MCF 10A (cell line): ENCODE results near the gene PNPT1. TPM values are rescaled to one million over a fixed set of nuclear protein-coding genes. Genes with fewer than 3 reads are reported as not detected.
A peak's percentile ranks its signal among the peaks of the same experiment; 100 is the strongest.
"Not testable (repeated sequence)": the region's sequence is repeated elsewhere in the genome, so short reads cannot be mapped to it uniquely, and the experiment has no call there.

Experiments used
- BruUV-seq: library from RNA; stranded (reverse); fragments of 400-500 nt; replicated peaks from 2 replicates; lab custom pipeline; 2021; lab: Mats Ljungman, UMichigan
- CTCF ChIA-PET: fragments of 300-600 bp; sonication (Branson Sonifier 250); formaldehyde crosslinking; extraction: SDS; loops from one replicate; lab custom pipeline; 2021; ENCODE audit warnings: antibody characterized with exemption, inconsistent platforms; lab: Yijun Ruan, JAX
- POLR2A ChIA-PET: fragments of 300-600, 350-650 bp; sonication (Branson Sonifier 250); formaldehyde crosslinking; extraction: SDS; loops from one replicate; lab custom pipeline; 2020; ENCODE audit warnings: antibody characterized with exemption, inconsistent platforms; lab: Yijun Ruan, JAX
- DNase-seq: peaks from one replicate; pipeline ENCODE4 v3.0.0-alpha.2; 2018; ENCODE audit not compliant: unreplicated experiment
- H3K27ac Mint-ChIP-seq: one replicate; pipeline ENCODE4 v1.8.0; 2022; ENCODE audit warnings: mild to moderate bottlenecking, low read depth, mixed read lengths; ENCODE audit not compliant: unreplicated experiment
- H3K27me3 Mint-ChIP-seq: one replicate; pipeline ENCODE4 v1.8.0; 2022; ENCODE audit warnings: mixed read lengths; ENCODE audit not compliant: insufficient read depth, unreplicated experiment
- H3K36me3 Mint-ChIP-seq: one replicate; pipeline ENCODE4 v1.8.0; 2022; ENCODE audit warnings: mild to moderate bottlenecking, moderate library complexity, mixed read lengths; ENCODE audit not compliant: insufficient read depth, unreplicated experiment
- H3K4me1 Mint-ChIP-seq: one replicate; pipeline ENCODE4 v1.8.0; 2022; ENCODE audit warnings: mixed read lengths; ENCODE audit not compliant: insufficient read depth, unreplicated experiment
- H3K4me3 Mint-ChIP-seq: one replicate; pipeline ENCODE4 v1.8.0; 2022; ENCODE audit warnings: mild to moderate bottlenecking, moderate library complexity, mixed read lengths; ENCODE audit not compliant: unreplicated experiment
- H3K9me3 Mint-ChIP-seq: one replicate; pipeline ENCODE4 v1.8.0; 2022; ENCODE audit warnings: mixed read lengths; ENCODE audit not compliant: unreplicated experiment
- intact Hi-C: fragments of 100-400 bp; cut with micrococcal nuclease; formaldehyde crosslinking; loops from 2 replicates; pipeline ENCODE4 v1.14.1; 2022
- total RNA-seq: library from RNA; stranded (reverse); gene quantifications from 2 replicates; pipeline ENCODE4 v1.2.3, GENCODE V29; 2022
- TF ChIP-seq, protein P1 (sequence below): fragments of 200-600 bp; IDR thresholded peaks from one replicate; pipeline ENCODE4 v1.8.0; 2022; ENCODE audit warnings: antibody characterized with exemption, mild to moderate bottlenecking; ENCODE audit not compliant: unreplicated experiment

PNPT1 gene
- total RNA-seq, 1 experiment from 2014 or later, result 56.8 TPM

DNA sequence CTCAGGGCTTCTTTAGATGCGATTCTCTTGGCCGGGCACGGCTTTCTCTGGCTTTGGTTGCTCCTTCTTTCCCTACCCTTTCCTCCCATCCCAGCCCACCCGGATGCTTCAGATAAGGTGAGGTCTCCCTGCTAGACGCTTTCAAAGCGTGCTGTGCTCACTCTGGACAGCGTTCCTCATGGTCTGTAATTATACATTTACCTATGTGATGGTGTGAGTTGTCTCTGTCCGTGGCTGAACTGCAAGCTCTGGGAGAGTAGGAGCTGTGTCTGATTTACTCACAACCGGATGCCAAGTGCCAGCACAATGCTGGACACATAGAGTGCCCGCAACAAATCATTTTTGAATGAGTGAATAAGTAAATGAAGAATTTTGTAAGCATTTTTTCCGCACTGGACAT, 26.8 kb upstream of the PNPT1 start:
- H3K9me3 Mint-ChIP-seq, result no peaks in the 10 kb centered on the region
- CTCF ChIA-PET, result interaction anchor here (0.9 to 6.4 kb wide), 6 partner anchors 12 to 463 kb away, joined by 3 to 92 read pairs (median 36); partner anchors contain the start of gene CCDC85A

DNA sequence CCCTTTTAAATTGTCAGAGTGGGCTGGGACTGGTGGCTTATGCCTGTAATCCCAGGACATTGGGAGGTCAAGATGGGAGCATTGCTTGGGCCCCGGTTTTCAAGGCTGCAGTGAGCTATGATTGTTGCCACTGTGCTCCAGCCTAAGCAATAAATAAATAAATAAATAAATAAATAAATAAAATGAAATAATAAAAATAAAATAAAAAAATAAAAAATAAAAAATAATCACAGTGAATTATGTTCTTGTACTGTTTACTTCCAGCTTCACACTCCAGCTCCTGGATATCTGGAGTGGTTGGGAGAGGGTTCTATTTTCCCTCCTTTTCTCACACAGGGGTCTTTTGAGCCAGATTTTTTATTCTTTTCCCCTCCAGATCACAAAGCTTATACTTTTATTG, 26.2 kb upstream of the PNPT1 start:
- H3K27ac Mint-ChIP-seq, result no peak overlapping the region
- DNase-seq, result no peak
- TF ChIP-seq, protein P1, sequence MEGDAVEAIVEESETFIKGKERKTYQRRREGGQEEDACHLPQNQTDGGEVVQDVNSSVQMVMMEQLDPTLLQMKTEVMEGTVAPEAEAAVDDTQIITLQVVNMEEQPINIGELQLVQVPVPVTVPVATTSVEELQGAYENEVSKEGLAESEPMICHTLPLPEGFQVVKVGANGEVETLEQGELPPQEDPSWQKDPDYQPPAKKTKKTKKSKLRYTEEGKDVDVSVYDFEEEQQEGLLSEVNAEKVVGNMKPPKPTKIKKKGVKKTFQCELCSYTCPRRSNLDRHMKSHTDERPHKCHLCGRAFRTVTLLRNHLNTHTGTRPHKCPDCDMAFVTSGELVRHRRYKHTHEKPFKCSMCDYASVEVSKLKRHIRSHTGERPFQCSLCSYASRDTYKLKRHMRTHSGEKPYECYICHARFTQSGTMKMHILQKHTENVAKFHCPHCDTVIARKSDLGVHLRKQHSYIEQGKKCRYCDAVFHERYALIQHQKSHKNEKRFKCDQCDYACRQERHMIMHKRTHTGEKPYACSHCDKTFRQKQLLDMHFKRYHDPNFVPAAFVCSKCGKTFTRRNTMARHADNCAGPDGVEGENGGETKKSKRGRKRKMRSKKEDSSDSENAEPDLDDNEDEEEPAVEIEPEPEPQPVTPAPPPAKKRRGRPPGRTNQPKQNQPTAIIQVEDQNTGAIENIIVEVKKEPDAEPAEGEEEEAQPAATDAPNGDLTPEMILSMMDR, result no peak
- no TSS peak for BruUV-seq
- intact Hi-C loops, result loop anchor here (10.0 kb wide), 1 partner anchor 145 kb away; no protein-coding TSS in a partner anchor
- ChIA-PET CTCF (interaction anchor here (0.5 to 6.4 kb wide), 14 partner anchors 11 to 464 kb away, joined by 3 to 92 read pairs (median 6); partner anchors contain the start of genes CCDC85A and EFEMP1), POLR2A (interaction anchor here (0.6 to 1.4 kb wide), 4 partner anchors 14 to 203 kb away, joined by 3 to 5 read pairs (median 4); partner anchors contain the start of gene EFEMP1)
- no peaks in the 10 kb centered on the region for H3K36me3 Mint-ChIP-seq
- H3K4me3 Mint-ChIP-seq, result no peak overlapping the region
- no peaks in the 10 kb centered on the region for H3K4me1 Mint-ChIP-seq
- no peaks in the 10 kb centered on the region for H3K27me3 Mint-ChIP-seq
- H3K9me3 Mint-ChIP-seq, result no peaks in the 10 kb centered on the region

More for the DNA sequence above, 26.8 kb upstream of the PNPT1 start:
- POLR2A ChIA-PET, result interaction anchor here (1.0 to 1.4 kb wide), 2 partner anchors 13 to 203 kb away, joined by 3 to 5 read pairs; partner anchors contain the start of gene EFEMP1
- H3K27ac Mint-ChIP-seq, result no peak overlapping the region
- BruUV-seq, result no TSS peak
- H3K27me3 Mint-ChIP-seq, result no peaks in the 10 kb centered on the region
- no peak for DNase-seq
- TF ChIP-seq, protein P1, result no peak
- H3K4me1 Mint-ChIP-seq, result no peaks in the 10 kb centered on the region
- intact Hi-C loops, result no loop called here
- no peaks in the 10 kb centered on the region for H3K36me3 Mint-ChIP-seq
- H3K4me3 Mint-ChIP-seq, result no peak overlapping the region

DNA sequence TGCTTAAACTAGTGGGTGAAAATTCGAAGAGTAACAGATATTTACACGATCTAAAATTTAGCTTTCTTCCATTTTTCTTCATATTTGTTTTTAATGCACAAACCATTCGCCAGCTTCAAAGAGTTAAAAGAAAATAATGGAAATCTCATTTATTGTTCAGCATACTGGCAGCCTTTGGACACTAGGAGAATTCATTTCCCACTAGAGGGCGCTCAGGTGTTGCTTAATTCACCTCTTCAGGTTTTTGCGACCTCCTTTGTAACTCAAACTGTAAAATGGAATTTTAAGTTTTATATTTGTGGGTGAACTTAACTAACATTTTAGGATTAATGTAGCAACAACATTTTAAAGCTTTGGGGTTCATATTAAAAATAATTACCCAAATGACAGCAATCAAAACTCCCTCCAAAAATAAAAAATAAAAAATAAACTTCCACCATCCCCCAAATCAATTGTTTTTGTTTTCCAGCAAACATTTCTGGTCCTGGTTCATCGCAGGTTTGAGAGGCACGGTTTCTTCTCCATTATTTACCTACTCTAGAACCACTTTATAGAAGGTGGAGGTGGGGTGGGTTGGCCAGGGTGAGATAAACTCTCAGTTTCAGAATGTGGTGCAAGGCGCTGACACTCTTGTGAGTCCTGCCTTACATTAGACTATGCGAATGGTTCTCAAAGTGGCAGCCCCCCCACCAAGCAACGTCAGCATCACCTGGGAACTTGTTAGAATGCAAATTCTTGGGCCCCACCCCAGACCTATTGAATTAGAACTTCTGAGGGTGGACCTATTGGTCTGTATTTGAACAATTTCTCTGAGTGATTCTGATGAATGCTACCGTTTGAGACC, 24.7 kb upstream of the PNPT1 start:
- ChIA-PET POLR2A (interaction anchor here (0.6 to 1.3 kb wide), 5 partner anchors 34 to 53 kb away, joined by 3 to 4 read pairs (median 3); no protein-coding TSS in a partner anchor), CTCF (interaction anchor here (0.6 to 6.4 kb wide), 57 partner anchors 8 to 1792 kb away, joined by 3 to 92 read pairs (median 4); partner anchors contain the start of gene EFEMP1)
- H3K4me1 Mint-ChIP-seq, result no peaks in the 10 kb centered on the region
- no peaks in the 10 kb centered on the region for H3K36me3 Mint-ChIP-seq
- no peaks in the 10 kb centered on the region for H3K27me3 Mint-ChIP-seq
- peak overlapping the region; percentile 25 for H3K27ac Mint-ChIP-seq
- no TSS peak for BruUV-seq
- no peaks in the 10 kb centered on the region for H3K9me3 Mint-ChIP-seq
- DNase-seq, result peak; percentile 86
- no peak overlapping the region for H3K4me3 Mint-ChIP-seq
- TF ChIP-seq, protein P1, result peak; percentile 77
- intact Hi-C loops, result loop anchor here (1.0 to 10.0 kb wide), 5 partner anchors 53 to 414 kb away; no protein-coding TSS in a partner anchor

- H3K9me3 Mint-ChIP-seq, result no peaks in the 10 kb centered on the region
- no peaks in the 10 kb centered on the region for H3K27me3 Mint-ChIP-seq
- no peaks in the 10 kb centered on the region for H3K36me3 Mint-ChIP-seq
- DNase-seq, result no peak
- intact Hi-C loops, result loop anchor here (10.0 kb wide), 1 partner anchor 149 kb away; no protein-coding TSS in a partner anchor
- no peak overlapping the region for H3K4me3 Mint-ChIP-seq
- H3K27ac Mint-ChIP-seq, result no peak overlapping the region
- TF ChIP-seq, protein P1, result no peak
- no peaks in the 10 kb centered on the region for H3K4me1 Mint-ChIP-seq
- no TSS peak for BruUV-seq
- ChIA-PET CTCF (interaction anchor here (0.6 to 1.9 kb wide), 5 partner anchors 55 to 295 kb away, joined by 3 to 13 read pairs (median 4); no protein-coding TSS in a partner anchor), POLR2A (interaction anchor here (1.1 kb wide), 1 partner anchor 22 kb away, joined by 3 read pairs; the partner anchor contains the start of gene PNPT1)
Observed at GRCh38 chr2:55715626-55716025, 22.0 kb upstream of the PNPT1 start.

DNA sequence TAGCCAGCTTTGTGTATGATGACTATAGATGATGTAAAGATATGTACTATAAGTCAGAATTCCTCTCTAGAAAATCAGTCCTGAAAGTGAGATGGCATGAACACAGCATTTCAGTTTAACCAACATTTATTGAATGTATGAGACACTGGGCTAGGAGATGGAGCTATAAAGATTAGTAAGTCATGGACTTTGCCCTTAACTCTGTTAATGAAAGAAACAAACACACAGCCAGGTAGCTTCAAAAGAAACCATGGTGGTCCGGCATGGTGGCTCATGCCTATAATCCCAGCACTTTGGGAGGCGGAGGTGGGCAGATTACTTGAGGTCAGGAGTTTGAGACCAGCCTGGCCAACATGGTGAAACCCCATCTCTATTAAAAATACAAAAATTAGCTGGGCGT, 21.5 kb upstream of the PNPT1 start:
- not testable (repeated sequence) for BruUV-seq, DNase-seq, H3K27ac Mint-ChIP-seq, H3K27me3 Mint-ChIP-seq, H3K9me3 Mint-ChIP-seq, H3K36me3 Mint-ChIP-seq, H3K4me3 Mint-ChIP-seq, H3K4me1 Mint-ChIP-seq
- ChIA-PET POLR2A (interaction anchor here (1.1 kb wide), 1 partner anchor 22 kb away, joined by 3 read pairs; the partner anchor contains the start of gene PNPT1), CTCF (interaction anchor here (0.8 to 1.9 kb wide), 5 partner anchors 56 to 295 kb away, joined by 3 to 13 read pairs (median 5); no protein-coding TSS in a partner anchor)
- intact Hi-C loops, result loop anchor here (10.0 kb wide), 1 partner anchor 150 kb away; no protein-coding TSS in a partner anchor
